DMS 273 (cell line): Measurements from ENCODE around the gene DPPA5.
"Not testable (repeated sequence)": the region's sequence is repeated elsewhere in the genome, so short reads cannot be mapped to it uniquely, and the experiment has no call there.

Experiments
- DNase-seq: peaks from one replicate; lab custom pipeline; 2025; ENCODE audit not compliant: unreplicated experiment; lab: John Stamatoyannopoulos, UW

DPPA5 gene

DNA sequence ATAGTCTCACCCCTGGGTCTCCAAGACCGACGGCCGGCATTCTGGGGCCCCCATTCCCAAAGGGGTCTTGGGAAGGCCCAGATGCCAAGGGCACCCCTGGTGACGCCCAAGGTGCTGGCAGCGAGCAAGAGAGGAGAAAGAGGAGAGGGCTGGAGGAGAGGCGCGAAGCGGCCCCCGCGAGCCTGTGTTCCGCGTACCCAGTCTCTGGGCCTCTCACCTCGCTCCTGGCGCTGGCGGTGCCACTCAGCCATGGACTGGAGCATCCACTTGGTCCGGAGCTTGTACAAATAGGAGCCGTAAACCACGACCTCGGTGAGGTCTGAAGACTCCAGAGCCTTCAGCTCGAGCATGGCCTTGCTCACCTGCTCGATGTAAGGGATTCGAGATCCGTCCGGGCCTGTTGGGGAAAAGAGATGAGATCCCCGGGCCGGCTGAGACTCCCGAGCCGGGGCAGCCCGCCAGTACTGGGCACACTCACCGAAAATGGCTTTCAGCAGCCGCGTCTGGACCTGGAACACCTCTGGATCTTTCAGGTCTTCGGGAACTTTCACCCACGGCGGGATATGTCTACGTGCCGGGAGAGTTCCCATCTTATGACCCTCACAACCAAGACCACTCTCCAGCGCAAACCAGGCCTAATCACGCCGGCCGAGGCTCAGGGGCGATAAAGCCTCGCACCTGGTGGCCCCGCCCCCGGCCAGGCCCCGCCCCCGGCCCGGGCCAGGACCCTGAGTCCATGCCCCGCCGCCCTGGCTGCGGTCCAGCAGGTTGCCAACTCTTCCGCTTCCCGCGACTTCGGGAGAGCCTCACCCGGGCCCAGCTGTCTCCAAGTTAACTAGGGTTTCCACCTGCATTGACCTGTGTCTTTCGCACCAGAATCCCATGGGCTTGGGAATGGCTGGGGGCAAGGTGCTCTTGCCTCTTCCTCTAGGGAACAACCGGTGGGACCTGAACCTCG is at the start of gene DPPA5:
DPPA5 (minus strand) TSS at position 641 of the 958 bp plus-strand sequence; CDS start at position 590, 51 bp downstream.
- no peak for DNase-seq

GRCh38 chr6:73400656-73401055 is 46.6 kb upstream of the DPPA5 start:
- DNase-seq: no peak

GRCh38 chr6:73395875-73396274 is 41.8 kb upstream of the DPPA5 start:
- no peak for DNase-seq

DNA sequence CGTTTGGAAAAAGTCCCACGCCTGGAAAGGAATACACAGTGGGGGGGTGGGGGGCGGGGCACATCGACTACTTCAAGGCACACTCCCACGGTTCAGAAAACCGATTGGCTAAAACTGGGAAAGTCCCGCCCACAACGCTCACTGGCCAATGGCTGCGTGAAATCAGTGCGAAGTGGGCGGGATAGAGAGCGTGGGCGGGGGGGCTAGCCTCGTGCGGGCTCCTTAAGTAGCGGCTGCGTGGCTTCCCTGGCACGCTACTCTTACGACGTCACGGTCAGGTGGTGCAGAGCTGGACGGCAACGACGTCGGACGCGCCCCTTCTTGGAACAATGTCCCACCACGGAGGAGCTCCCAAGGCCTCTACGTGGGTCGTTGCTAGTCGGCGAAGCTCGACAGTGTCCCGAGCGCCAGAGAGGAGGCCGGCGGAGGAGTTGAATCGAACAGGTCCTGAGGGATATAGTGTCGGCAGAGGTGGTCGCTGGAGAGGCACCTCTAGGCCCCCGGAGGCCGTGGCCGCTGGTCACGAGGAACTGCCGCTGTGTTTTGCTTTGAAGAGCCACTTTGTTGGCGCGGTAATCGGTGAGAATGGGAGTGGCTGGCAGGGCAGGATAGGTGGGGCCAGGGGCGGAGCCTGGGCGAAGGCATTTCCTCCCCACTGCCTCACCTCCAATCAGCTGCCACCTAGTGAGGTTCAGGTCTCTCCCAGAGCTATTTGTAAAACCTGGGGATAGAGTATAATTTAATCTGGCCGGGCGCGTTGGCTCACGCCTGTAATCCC is 40.7 kb upstream of the DPPA5 start, which contains the start of gene DDX43:
DDX43 (plus strand) TSS at position 252 of the 778 bp plus-strand sequence; CDS start at position 330, 78 bp downstream.
- DNase-seq: no peak

- DNase-seq: no peak
Measured at GRCh38 chr6:73393278-73393677, 39.2 kb upstream of the DPPA5 start.

DNA sequence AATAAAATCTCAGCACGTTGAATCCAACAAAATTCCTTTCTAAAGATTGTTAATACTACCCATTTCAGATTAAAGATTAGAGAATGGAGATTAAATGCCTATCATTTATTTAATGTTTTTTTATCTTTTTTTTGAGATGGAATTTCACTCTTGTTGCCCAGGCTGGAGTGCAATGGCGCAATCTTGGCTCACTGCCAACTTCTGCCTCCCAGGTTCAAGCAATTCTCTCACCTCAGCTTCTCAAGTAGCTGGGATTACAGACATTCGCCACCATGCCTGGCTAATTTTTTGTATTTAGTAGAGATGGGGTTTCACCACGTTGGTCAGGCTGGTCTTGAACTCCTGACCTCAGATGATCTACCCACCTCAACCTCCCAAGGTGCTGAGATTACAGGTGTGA is 38.1 kb upstream of the DPPA5 start:
- not testable (repeated sequence) for DNase-seq

DNA sequence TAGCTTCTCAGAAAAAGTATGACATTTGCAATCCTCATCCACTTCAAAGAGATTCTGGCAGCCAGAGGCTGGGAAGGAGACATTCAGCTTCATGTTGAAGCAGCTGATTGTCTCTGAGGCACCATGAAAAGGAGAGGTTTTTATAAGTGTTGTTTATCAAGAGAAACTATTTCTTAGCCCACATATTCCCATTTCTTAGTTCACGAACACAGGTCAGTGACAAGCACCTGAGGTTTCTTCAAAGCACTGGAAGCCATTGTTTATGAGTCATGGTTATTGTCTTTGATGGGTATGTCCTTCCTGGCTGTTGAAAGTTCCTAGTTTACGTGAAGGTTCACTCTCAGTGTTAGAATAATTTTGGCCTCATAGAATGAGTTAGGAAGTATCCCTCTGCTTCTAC is 37.6 kb upstream of the DPPA5 start:
- DNase-seq: no peak

DNA sequence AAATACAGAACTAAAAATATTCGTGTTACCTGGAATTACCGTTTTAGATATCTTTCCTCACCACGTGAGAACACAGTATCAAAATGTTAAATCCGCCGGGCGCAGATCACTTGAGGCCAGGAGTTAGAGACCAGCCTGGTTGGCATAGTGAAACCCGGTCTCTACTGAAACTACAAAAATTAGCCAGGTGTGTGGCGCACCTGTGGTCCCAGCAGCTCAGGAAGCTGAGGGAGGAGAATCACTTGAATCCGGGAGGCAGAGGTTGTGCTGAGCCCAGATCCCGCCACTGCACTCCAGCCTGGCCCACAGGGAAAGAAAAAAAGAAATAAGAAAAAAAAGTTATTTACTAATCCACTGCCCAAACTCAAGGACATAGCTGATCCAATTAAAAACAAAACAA is 35.8 kb upstream of the DPPA5 start:
- no peak for DNase-seq

- DNase-seq: peak; percentile 87
Measured at GRCh38 chr6:73388800-73389512, 34.9 kb upstream of the DPPA5 start.

DNA sequence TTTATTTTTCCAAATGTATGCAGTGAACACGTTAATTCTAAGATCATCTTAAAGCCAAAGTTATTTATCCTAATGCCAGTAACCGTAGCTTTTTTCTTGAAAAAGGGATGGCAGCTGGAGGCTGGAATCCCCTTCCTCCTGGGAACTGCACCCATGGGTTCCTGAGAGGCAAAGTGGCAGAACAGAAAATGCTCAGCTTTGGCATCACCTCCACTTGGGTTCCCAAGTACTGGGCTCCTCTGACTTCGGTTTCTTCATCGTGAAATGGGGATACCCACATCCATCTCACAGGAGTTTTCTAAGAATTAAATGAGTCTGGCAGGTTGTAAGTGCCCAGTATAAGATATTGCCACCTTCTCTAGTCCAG is 34.3 kb upstream of the DPPA5 start:
- no peak for DNase-seq

- DNase-seq: no peak
Measured at GRCh38 chr6:73382462-73383113, 28.5 kb upstream of the DPPA5 start.

- not testable (repeated sequence) for DNase-seq
Measured at GRCh38 chr6:73381531-73381930, 27.5 kb upstream of the DPPA5 start.

DNA sequence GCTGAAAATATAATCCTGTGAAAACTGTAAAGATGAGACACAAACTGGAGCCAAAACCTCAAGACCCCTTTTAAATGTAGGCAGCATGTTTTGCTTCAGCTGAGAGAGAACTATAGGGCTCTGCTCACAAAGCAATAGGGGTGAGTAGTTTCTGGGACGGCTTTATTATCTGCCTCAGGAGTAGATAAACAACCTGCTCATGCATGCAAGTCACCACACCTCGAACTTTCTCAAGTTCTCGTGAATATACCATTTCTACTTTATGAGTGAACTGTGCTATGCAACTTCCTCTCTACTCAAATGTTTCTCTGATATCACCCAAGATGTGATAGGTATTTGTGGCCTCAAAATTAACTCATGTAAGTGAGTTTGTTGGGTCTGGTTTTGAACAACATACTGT is 23.1 kb upstream of the DPPA5 start:
- no peak for DNase-seq

DNA sequence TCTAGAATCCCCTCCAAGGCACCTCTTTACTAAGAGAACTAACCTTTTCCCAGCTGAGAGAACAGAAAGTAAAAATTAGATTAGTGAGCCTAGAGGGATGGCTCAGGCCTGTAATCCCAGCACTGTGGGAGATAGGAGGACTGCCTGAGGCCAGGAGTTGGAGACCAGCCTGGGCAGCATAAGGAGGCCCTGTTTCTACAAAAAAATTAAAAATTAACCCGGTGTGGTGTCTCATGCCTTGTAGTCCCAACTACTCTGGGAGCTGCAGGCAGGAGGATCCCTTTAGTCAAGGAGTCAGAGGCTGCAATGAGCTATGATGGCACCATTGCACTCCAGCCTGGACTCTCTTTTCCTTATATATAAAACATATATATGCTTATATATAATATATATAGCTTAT is 21.1 kb upstream of the DPPA5 start:
- no peak for DNase-seq

- no peak for DNase-seq
Measured at GRCh38 chr6:73372516-73372915, 18.4 kb upstream of the DPPA5 start.

GRCh38 chr6:73371984-73372383 is 17.9 kb upstream of the DPPA5 start:
- no peak for DNase-seq

- no peak for DNase-seq
Measured at GRCh38 chr6:73369563-73369962, 15.5 kb upstream of the DPPA5 start, which contains the start of gene OOEP. OOEP (minus strand) TSS chr6:73369897; CDS start chr6:73369792, 105 bp downstream.

DNA sequence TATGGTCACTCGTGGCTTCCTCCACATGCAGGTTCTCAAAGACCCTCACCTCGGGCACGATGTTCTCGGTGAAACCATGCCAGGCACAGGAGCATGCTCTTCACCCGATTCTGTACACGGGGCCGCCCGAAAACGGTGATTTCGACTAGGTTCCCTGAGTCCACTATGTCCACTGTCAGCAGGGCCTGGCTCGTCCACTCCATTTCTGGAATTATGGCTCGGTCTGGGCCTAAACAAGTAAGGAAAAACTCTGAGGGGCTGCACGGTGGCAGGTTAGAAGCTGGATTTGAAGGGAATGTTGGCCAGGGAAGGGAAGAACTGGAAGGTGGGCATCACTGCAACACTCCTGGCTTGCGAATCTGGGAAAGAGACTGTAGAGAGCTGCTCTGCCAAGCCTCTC is 15.1 kb upstream of the DPPA5 start:
- no peak for DNase-seq

GRCh38 chr6:73368675-73369074 is 14.6 kb upstream of the DPPA5 start:
- DNase-seq: no peak

DNA sequence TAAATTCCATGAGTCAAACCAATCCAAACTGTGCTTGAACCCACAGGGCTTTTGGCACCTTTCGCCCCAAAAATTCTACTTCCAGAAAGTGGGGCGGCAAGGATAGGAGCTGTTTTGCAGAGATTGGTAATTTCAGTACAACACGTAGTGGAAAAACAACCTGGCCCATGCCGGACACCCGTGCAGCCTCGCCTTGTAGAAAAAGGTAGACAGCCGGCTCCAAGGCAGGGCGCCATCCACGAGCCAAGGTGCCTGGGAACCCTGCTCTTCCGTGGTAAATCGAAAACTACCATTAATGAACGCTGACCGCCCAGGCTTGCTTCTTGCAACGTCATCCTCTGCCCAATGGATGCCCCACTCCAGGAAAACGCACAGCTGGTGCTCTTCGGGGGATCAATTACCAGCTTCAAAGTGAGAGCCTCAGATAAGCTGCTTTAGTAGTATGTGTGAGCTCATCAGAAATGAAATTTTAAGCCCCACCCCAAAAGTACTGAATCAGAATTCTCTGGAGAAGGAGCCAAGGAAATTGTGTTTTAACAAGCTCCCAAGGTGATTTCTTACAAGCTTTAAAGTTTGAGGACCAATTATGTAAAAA is 13.8 kb upstream of the DPPA5 start:
- DNase-seq: peak; percentile 77
